Measurements from ENCODE around the gene KLK14.

The KLK14 gene

GRCh38 chr19:51102991-51103390 is 20.3 kb upstream of the KLK14 start:
- no peak for DNase-seq (ENCODE audit: low spot score)
- in situ Hi-C loops (cut with MboI; ENCODE audit: low sequenced_read_pairs, unreplicated experiment): no loop called here

GRCh38 chr19:51101171-51101865 is 18.6 kb upstream of the KLK14 start:
- TF ChIP-seq, protein P1, sequence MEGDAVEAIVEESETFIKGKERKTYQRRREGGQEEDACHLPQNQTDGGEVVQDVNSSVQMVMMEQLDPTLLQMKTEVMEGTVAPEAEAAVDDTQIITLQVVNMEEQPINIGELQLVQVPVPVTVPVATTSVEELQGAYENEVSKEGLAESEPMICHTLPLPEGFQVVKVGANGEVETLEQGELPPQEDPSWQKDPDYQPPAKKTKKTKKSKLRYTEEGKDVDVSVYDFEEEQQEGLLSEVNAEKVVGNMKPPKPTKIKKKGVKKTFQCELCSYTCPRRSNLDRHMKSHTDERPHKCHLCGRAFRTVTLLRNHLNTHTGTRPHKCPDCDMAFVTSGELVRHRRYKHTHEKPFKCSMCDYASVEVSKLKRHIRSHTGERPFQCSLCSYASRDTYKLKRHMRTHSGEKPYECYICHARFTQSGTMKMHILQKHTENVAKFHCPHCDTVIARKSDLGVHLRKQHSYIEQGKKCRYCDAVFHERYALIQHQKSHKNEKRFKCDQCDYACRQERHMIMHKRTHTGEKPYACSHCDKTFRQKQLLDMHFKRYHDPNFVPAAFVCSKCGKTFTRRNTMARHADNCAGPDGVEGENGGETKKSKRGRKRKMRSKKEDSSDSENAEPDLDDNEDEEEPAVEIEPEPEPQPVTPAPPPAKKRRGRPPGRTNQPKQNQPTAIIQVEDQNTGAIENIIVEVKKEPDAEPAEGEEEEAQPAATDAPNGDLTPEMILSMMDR (IDR thresholded peaks at IDR 0.05; ENCODE audit: borderline replicate concordance, control extremely low read depth, extremely low read depth, insufficient read depth, missing control alignments): no peak
- in situ Hi-C loops (cut with MboI; ENCODE audit: low sequenced_read_pairs, unreplicated experiment): no loop called here
- DNase-seq (ENCODE audit: low spot score): no peak

More at GRCh38 chr19:51102991-51103390, 20.3 kb upstream of the KLK14 start:
- TF ChIP-seq, protein P1 (IDR thresholded peaks at IDR 0.05; ENCODE audit: borderline replicate concordance, control extremely low read depth, extremely low read depth, insufficient read depth, missing control alignments): no peak

DNA sequence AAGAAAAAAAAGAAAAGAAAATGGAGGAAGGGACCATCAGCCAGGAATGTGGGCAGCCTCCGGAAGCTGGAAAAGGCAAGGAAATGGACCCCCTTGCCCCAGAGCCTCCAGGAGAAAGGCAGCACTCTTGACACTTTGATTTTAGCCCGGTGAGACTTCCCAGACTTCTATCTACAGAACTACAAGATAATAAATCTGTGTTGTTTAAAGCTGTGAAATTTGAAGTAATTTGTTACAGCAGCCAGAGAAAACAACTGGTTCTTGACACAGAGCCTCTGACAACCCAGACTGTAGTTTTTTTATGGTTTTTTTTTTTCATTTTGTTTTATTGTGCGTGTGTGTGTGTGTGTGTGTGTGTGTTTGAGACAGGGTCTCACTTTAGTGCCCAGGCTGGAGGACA is 17.9 kb upstream of the KLK14 start:
- DNase-seq (ENCODE audit: low spot score): no peak
- TF ChIP-seq, protein P1 (IDR thresholded peaks at IDR 0.05; ENCODE audit: borderline replicate concordance, control extremely low read depth, extremely low read depth, insufficient read depth, missing control alignments): no peak
- in situ Hi-C loops (cut with MboI; ENCODE audit: low sequenced_read_pairs, unreplicated experiment): no loop called here

DNA sequence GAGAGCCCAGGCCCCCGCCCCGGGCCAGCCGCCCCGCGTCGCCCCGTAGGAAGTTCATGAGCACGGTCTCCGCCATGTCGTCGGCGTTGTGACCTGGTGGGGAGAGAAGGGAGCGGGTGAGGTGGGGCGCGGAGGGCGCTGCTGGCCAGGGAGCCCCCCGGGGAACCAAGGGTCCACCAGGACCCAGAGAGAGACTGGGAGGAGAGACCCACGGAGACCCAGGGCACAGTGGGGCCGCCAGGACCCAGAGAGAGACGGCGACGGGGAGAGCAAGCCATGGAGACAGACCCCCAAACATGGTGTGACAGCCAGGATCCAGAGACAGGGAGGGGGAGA is 16.3 kb upstream of the KLK14 start:
- no peak for DNase-seq (ENCODE audit: low spot score)
- TF ChIP-seq, protein P1 (IDR thresholded peaks at IDR 0.05; ENCODE audit: borderline replicate concordance, control extremely low read depth, extremely low read depth, insufficient read depth, missing control alignments): no peak
- in situ Hi-C loops (cut with MboI; ENCODE audit: low sequenced_read_pairs, unreplicated experiment): no loop called here

- no peak for DNase-seq (ENCODE audit: low spot score)
- in situ Hi-C loops (cut with MboI; ENCODE audit: low sequenced_read_pairs, unreplicated experiment): no loop called here
- TF ChIP-seq, protein P1 (IDR thresholded peaks at IDR 0.05; ENCODE audit: borderline replicate concordance, control extremely low read depth, extremely low read depth, insufficient read depth, missing control alignments): no peak
Observed at GRCh38 chr19:51098365-51099046, 15.8 kb upstream of the KLK14 start.

DNA sequence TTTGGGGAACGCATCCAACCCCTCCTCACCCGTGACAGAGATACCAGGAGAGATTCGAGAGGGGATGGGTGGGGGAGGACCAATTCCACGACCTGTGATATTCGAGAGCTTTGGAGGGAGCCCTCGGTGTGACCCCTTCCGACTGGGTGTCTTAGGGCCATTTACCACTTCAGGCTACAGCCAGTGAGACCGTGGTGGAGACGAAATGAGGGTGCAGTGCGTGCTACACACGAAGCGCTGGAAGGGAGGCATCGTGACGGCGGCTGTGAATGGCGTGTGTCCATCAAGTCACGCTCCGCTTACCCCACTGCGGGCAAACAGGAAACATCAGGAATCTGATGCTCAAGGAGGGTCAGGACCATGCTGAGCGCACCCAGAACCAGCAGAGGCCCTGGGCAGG is 15.1 kb upstream of the KLK14 start:
- TF ChIP-seq, protein P1 (IDR thresholded peaks at IDR 0.05; ENCODE audit: borderline replicate concordance, control extremely low read depth, extremely low read depth, insufficient read depth, missing control alignments): no peak
- in situ Hi-C loops (cut with MboI; ENCODE audit: low sequenced_read_pairs, unreplicated experiment): no loop called here
- no peak for DNase-seq (ENCODE audit: low spot score)

All from GM13976 (cell line).